Ascending aorta (tissue), 2 donors: ENCODE measurements around the gene KLF15. TPM values are rescaled to one million over a fixed set of nuclear protein-coding genes. Genes with fewer than 3 reads are reported as not detected.
A peak's percentile ranks its signal among the peaks of the same experiment; 100 is the strongest.

ENCODE experiments used
- DNase-seq, 2 donors: peaks; one replicate each; pipeline ENCODE4 v3.0.0-alpha.2; 2019; ENCODE audit warnings: low spot score in 2 of 2
- H3K27ac ChIP-seq, 2 donors: fragments of 200-600 bp; sonication (generic); one replicate each; pipeline ENCODE4 v1.5.1; 2016 to 2017; ENCODE audit warnings: mild to moderate bottlenecking in 1 of 2
- H3K27me3 ChIP-seq: fragments of 200-600 bp; sonication (generic); one replicate; pipeline ENCODE4 v1.5.1; 2017
- H3K36me3 ChIP-seq, 2 donors: fragments of 200-600 bp; sonication (generic); one replicate each; pipeline ENCODE4 v1.5.1; 2016
- H3K4me1 ChIP-seq, 2 donors: fragments of 200-600 bp; sonication (generic); one replicate each; pipeline ENCODE4 v1.5.1; 2016 to 2017; ENCODE audit warnings: mild to moderate bottlenecking in 1 of 2
- H3K4me3 ChIP-seq, 2 donors: fragments of 200-600 bp; sonication (generic); one replicate each; pipeline ENCODE4 v1.5.1; 2016 to 2017; ENCODE audit warnings: mild to moderate bottlenecking in 1 of 2
- H3K9me3 ChIP-seq, 2 donors: fragments of 200-600 bp; sonication (generic); one replicate each; pipeline ENCODE4 v1.5.1; 2016
- intact Hi-C: fragments of 100-400 bp; cut with DNase I; formaldehyde crosslinking; loops from one replicate; pipeline ENCODE4 v1.15.1; 2023
- total RNA-seq: library from RNA; depleted of rRNA; stranded (reverse); fragments of >200 nt; gene quantifications from one replicate; pipeline ENCODE4 v1.1.0, GENCODE V29; 2016
- TF ChIP-seq, protein P1 (sequence below), 3 experiments: fragments of 200-600 bp in 2 of 3; fragments of 450-650 bp in 1 of 3; sonication (generic) in 2 of 3; IDR thresholded peaks; one replicate each; pipeline ENCODE4 v1.5.1; 2016 to 2019; ENCODE audit warnings: antibody characterized with exemption in 3 of 3, mild to moderate bottlenecking in 1 of 3, moderate library complexity in 1 of 3

Gene KLF15
- total RNA-seq, result 74.0 TPM

DNA sequence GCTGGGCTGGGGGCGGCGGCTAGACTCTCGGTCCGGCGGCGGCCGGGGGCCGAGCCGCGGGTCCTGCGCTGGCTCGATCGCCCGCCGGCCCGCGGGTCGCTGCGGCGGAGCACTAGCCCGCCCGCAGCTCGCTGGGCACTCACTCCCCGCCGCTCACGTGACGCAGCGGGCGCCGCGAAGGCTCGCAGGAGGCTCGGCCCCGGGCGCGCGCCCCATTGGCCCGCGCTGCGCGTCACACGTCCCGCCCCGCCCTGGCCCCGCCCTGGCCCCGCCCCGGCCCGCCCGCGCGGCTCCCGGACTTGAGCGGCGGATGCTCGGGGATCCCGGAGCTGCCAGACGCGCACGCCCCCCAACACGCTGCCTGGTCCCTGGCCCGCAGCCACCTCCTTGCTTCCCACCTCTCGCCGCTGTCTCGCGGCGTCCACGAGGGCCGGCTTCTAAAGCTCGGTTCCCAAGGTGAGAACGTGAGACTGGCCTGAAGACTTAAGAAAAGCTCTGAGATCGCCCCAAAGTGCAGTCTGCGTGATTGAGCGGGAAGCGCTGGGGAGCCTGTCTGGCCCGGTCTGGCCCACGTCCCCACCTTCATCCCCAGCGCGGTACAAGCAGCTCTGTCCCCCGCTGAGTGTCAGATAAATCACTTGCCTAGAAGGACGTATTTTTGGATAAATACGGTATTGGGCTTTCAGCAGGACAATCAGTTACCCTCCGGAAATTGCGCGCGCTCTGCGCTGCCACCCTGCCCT is at the start of gene KLF15:
Gene KLF15 (minus strand): TSS at position 114 of the 743 bp plus-strand sequence. CDS start 4,486 bp downstream, outside the sequence.
- H3K27me3 ChIP-seq, result no peaks in the 10 kb centered on the region
- H3K4me3 ChIP-seq, result peak within 1 kb of the TSS; percentile 91 to 97
- peak; percentile 38 to 95 for DNase-seq
- TF ChIP-seq, protein P1, sequence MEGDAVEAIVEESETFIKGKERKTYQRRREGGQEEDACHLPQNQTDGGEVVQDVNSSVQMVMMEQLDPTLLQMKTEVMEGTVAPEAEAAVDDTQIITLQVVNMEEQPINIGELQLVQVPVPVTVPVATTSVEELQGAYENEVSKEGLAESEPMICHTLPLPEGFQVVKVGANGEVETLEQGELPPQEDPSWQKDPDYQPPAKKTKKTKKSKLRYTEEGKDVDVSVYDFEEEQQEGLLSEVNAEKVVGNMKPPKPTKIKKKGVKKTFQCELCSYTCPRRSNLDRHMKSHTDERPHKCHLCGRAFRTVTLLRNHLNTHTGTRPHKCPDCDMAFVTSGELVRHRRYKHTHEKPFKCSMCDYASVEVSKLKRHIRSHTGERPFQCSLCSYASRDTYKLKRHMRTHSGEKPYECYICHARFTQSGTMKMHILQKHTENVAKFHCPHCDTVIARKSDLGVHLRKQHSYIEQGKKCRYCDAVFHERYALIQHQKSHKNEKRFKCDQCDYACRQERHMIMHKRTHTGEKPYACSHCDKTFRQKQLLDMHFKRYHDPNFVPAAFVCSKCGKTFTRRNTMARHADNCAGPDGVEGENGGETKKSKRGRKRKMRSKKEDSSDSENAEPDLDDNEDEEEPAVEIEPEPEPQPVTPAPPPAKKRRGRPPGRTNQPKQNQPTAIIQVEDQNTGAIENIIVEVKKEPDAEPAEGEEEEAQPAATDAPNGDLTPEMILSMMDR (IDR thresholded peaks at IDR 0.05), result no peak
- H3K27ac ChIP-seq, result peak within 1 kb of the TSS; percentile 98 to 99
- H3K4me1 ChIP-seq, result peaks cover 8 to 35% of the 10 kb centered on the region in 2 donors
- no peaks in the 10 kb centered on the region for H3K9me3 ChIP-seq
- intact Hi-C loops, result loop anchor here (1.0 to 10.0 kb wide), 7 partner anchors 32 to 433 kb away; partner anchors contain the start of genes ALDH1L1 and ZXDC
- H3K36me3 ChIP-seq, result peaks cover 8 to 21% of the 10 kb centered on the region in 2 donors

DNA sequence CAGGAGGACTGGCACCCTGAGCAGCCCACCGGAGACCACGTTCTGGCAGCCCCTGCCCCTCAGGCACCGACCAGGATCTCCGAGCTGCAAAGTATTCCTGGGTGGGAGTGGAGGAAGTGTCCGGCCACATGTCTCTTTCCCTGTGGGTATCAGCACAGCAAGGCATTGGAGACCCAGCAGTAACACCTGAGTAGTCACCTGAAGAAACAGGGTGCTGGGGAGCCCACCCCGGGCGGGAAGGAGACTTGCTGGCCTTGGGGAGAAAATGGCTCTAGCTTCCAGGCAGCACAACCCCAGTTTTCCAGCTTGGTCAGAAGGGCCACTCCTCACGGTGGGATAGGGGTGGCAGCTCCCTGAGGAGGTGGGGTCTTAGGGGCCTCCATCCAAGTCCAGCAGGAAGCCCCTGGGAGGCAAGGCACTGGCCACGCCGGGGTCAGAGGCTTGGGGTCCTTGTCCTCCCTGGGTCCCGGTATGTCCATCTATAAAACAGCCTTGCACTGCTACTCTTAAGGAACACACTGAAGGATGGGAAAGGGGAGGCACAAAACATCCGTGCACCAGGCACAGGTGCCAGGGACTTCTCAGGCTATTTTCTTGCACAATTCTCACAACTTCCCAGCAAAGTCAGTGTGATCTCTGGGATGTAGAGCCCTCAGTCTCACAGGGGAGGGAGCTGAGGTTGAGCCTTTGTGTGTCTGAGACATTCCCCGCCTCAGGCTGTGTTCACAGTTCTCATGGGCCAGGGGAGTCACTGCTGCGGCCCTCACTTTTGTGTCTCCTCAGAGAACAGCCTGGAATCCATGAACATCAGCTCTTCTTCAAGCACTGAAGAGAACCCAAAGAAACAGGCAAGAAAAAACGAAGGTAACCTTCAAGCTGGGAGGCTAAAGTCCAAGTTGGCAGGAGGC is 49.4 kb upstream of the KLF15 start:
- Histone ChIP-seq H3K36me3 (no peaks in the 10 kb centered on the region), H3K4me1 (no peaks in the 10 kb centered on the region), H3K4me3 (no peak overlapping the region), H3K27me3 (no peaks in the 10 kb centered on the region), H3K9me3 (no peaks in the 10 kb centered on the region), H3K27ac (no peak overlapping the region)
- DNase-seq, result peak in 1 of 2 donors; percentile 49
- intact Hi-C loops, result no loop called here
- TF ChIP-seq, protein P1 (IDR thresholded peaks at IDR 0.05), result no peak

GRCh38 chr3:126402666-126403302 is 45.6 kb upstream of the KLF15 start:
- DNase-seq, result peak in 1 of 2 donors; percentile 46
- Histone ChIP-seq H3K4me3 (no peak overlapping the region), H3K27me3 (no peaks in the 10 kb centered on the region), H3K27ac (no peak overlapping the region), H3K9me3 (no peaks in the 10 kb centered on the region), H3K36me3 (no peaks in the 10 kb centered on the region), H3K4me1 (no peaks in the 10 kb centered on the region)
- TF ChIP-seq, protein P1 (IDR thresholded peaks at IDR 0.05), result no peak
- intact Hi-C loops, result no loop called here

- intact Hi-C loops, result no loop called here
Measured at GRCh38 chr3:126402178-126402577, 45.0 kb upstream of the KLF15 start.

More at GRCh38 chr3:126402178-126402577, 45.0 kb upstream of the KLF15 start:
- no peaks in the 10 kb centered on the region for H3K27me3 ChIP-seq
- TF ChIP-seq, protein P1 (IDR thresholded peaks at IDR 0.05), result no peak
- H3K27ac ChIP-seq, result no peak overlapping the region
- no peaks in the 10 kb centered on the region for H3K36me3 ChIP-seq
- no peaks in the 10 kb centered on the region for H3K4me1 ChIP-seq
- no peaks in the 10 kb centered on the region for H3K9me3 ChIP-seq
- H3K4me3 ChIP-seq, result no peak overlapping the region
- no peak for DNase-seq
